Metanephros (tissue), 2 donors: ENCODE measurements around the gene FCN3. TPM values are rescaled to one million over a fixed set of nuclear protein-coding genes. Genes with fewer than 3 reads are reported as not detected.

Experiments
- small RNA-seq: library from RNA; depleted of rRNA; stranded (forward); fragments of <200 nt; gene quantifications from one replicate; pipeline ENCODE3, GENCODE V24; 2014; ENCODE audit warnings: low replicate concordance
- total RNA-seq: library from RNA; depleted of rRNA; stranded (reverse); fragments of >200 nt; gene quantifications from one replicate; pipeline ENCODE4 v1.2.3, GENCODE V29; 2014

FCN3 gene
- total RNA-seq = 3.9 TPM

DNA sequence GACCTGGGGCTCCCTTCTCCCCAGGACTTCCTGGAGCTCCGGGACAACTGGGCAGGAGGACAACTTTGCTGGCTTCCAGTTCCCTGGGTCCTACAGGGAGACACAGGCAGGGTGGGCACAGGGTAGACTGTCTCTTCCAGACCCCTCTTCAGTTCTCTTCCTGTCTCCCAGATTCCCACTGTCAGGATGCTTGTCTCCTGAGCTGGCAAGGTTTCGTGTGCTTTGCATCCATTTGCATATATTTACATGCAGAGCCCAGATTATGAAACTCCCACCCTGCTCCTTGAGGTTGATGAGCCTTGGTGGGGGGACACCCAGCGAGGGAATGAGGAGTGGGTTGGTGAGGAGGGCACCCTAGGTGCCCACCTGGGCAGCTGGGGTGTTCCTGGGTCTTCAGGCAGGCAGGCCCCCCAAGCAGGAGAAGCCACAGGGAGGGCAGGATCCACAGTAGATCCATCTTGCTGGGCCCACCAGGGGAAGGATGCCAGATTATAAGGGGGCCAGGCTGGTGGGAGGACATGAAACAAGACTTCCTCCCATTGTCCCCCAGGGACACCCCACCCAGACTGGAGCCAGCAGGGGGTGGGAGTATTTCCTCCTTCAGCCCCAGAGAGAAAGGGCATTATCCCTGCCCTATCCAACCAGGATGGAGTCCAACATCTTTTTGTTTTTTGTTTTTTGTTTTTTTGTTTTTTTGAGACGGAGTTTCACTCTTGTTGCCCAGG is at the start of gene FCN3:
Gene FCN3 (minus strand): TSS at position 463 of the 725 bp plus-strand sequence. CDS start 6 bp downstream, at position 457.

GRCh38 chr1:27392096-27392777 is 17.6 kb upstream of the FCN3 start, which contains the start of gene GPR3:
GPR3 (plus strand) TSS chr1:27392622; CDS start chr1:27393799, 1,177 bp downstream.

GRCh38 chr1:27383039-27383605 is 8.5 kb upstream of the FCN3 start, which contains the start of gene CD164L2:
CD164L2 (minus strand) TSS chr1:27383333; CDS start chr1:27383239, 94 bp downstream.

DNA sequence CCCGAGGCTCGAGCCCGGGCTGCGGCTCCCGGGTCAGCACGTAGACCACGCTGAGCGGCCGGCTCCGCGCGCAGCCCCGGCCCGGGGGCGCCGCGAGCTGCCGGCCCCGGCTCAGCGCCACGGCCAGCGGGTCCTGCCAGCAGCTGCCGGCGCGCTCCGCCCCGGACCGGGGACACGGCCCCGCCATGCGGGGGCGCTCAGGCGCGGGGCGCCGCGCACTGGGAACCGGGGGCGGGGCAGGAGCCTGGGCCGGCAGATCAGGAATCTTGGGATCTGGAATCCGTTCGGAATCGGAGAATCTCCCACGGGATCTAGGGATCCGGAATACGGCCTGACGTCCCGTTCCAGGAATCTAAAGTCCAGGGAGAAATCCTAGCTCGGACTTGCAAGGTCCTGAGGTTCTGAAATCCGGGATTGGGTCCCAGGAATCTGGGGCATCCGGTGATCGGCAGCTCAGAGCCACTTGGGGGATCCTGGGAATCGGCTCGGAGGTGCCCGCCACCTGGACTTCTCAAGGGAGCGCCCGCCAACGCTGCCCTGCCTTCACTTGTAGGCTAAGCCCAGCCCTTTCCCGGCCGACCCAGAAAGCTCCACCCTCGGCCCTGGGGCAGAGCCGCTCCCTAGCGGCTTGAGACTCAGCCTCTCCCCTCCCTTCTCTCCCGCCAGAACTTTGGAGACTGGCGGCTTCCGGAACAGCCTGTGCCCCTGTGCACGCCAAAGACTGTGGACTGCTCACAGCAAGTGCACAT is 8.0 kb downstream of the FCN3 start, which contains the start of gene MAP3K6:
Gene MAP3K6 (minus strand): TSS at position 551 of the 749 bp plus-strand sequence. CDS start 364 bp downstream, at position 187.

DNA sequence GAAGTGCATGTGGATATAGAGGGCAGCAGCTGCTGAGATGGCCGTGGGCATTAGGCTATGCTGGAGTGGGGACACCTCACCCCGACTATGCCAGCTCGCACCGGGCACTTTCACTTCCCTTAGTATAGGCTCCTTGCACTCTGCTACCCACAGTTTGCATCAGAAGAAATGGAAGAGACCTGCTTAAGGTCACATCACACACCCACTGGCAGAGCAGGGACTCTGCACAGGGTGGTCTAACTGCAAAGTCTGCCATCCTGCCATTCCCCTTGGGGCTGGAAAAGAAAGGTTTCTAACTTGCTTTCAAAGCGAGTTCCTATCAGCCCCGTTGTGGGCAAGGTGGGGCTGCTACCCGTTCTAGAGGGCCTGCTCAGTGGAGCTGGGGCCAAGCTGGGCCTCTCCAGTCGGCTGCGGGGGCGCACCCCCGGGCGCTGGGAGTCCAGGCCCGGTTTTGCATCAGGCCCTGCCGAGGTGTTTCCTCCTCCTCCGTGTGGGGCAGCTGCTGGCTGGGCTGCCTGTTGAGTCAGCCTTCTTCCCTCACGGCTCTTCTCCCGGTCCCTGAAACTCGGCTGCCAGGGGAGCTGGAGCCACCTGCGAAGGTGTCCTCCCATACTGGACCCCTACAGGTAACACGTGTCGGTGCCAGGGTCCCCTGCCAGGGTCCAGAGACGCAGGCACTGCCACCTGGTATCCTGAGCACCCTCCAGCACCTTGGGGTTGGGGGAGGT is 32.9 kb downstream of the FCN3 start, which contains the start of gene SYTL1:
Gene SYTL1 (plus strand): TSS at position 498 of the 728 bp plus-strand sequence. CDS start 3,313 bp downstream, outside the sequence.

GRCh38 chr1:27321813-27322568 is 52.6 kb downstream of the FCN3 start, which contains the start of gene TMEM222:
TMEM222 (plus strand) TSS chr1:27322163; CDS start chr1:27322198, 35 bp downstream.

Small RNA genes within 50 kb of the gene (small RNA-seq; reads per million reads assigned to genes)
- gene RNU6-48P = not detected

Other genes with a start within 250 kb of the FCN3 start
- 17.1 TPM for gene SLC9A1, start 219.7 kb downstream of the FCN3 start, total RNA-seq
- 41.9 TPM for gene WDTC1, start 140.2 kb downstream of the FCN3 start, total RNA-seq
- gene TMEM222, start 52.7 kb downstream of the FCN3 start, total RNA-seq = 33.5 TPM
- 8.7 TPM for gene SYTL1, start 32.8 kb downstream of the FCN3 start, total RNA-seq
- 12.1 TPM for gene MAP3K6, start 7.9 kb downstream of the FCN3 start, total RNA-seq
- gene CD164L2, start 8.5 kb upstream of the FCN3 start, total RNA-seq = 0.35 TPM
- 0.35 TPM for gene GPR3, start 17.8 kb upstream of the FCN3 start, total RNA-seq
- 50.9 TPM for gene WASF2, start 115.3 kb upstream of the FCN3 start, total RNA-seq
- gene AHDC1, start 229.3 kb upstream of the FCN3 start, total RNA-seq = 45.4 TPM